ENCODE measurements around the gene GPR137B.
"Not testable (repeated sequence)": the region's sequence is repeated elsewhere in the genome, so short reads cannot be mapped to it uniquely, and the experiment has no call there.

GPR137B gene

GRCh38 chr1:236144446-236145150, 2.3 kb downstream of the GPR137B start:
- no peak for DNase-seq

GRCh38 chr1:236147068-236147467, 4.7 kb downstream of the GPR137B start:
- DNase-seq: no peak

GRCh38 chr1:236147521-236148469, 5.5 kb downstream of the GPR137B start:
- DNase-seq: no peak

GRCh38 chr1:236148470-236148845, 6.1 kb downstream of the GPR137B start:
- DNase-seq: no peak

- no peak for DNase-seq
These were observed 6.8 kb downstream of the GPR137B start for GRCh38 chr1:236149003-236149595.

- DNase-seq: no peak
These were observed 7.4 kb downstream of the GPR137B start for GRCh38 chr1:236149696-236150228.

GRCh38 chr1:236150311-236150955, 8.1 kb downstream of the GPR137B start:
- no peak for DNase-seq

- no peak for DNase-seq
These were observed 8.6 kb downstream of the GPR137B start for GRCh38 chr1:236150986-236151385.

GRCh38 chr1:236151739-236152424, 9.5 kb downstream of the GPR137B start:
- no peak for DNase-seq

GRCh38 chr1:236154126-236154525, 11.8 kb downstream of the GPR137B start:
- DNase-seq: no peak

GRCh38 chr1:236154671-236155398, 12.5 kb downstream of the GPR137B start:
- no peak for DNase-seq

- no peak for DNase-seq
These were observed 13.0 kb downstream of the GPR137B start for GRCh38 chr1:236155399-236155767.

- DNase-seq: no peak
These were observed 13.6 kb downstream of the GPR137B start for GRCh38 chr1:236155841-236156503.

- DNase-seq: no peak
These were observed 14.3 kb downstream of the GPR137B start for GRCh38 chr1:236156512-236157208.

GRCh38 chr1:236158072-236158471, 15.7 kb downstream of the GPR137B start:
- DNase-seq: not testable (repeated sequence)

GRCh38 chr1:236158719-236159118, 16.4 kb downstream of the GPR137B start:
- DNase-seq: no peak

GRCh38 chr1:236159704-236160539, 17.6 kb downstream of the GPR137B start:
- no peak for DNase-seq

GRCh38 chr1:236160540-236161127, 18.3 kb downstream of the GPR137B start:
- DNase-seq: no peak

GRCh38 chr1:236161230-236161629, 18.9 kb downstream of the GPR137B start:
- no peak for DNase-seq

Measured in NCI-H2171 treated with DMSO at 0.1 percent for 48 hours (cell line).